ENCODE measurements around the gene TARM1.

GRCh38 chr19:54084410-54084809, 3.2 kb upstream of the TARM1 start:
- TF ChIP-seq CTCF (conservative IDR thresholded peaks at IDR 0.05; ENCODE audit: low read depth, low read length) (no peak), RAD21 (IDR thresholded peaks at IDR 0.05; ENCODE audit: low read length) (no peak), MAZ (IDR thresholded peaks at IDR 0.05; ENCODE audit: borderline replicate concordance, low read depth, low read length) (no peak), RFX5 (IDR thresholded peaks at IDR 0.05; ENCODE audit: low read depth, low read length) (no peak), POLR2A (IDR thresholded peaks at IDR 0.05; ENCODE audit: low read depth, low read length) (no peak), MAFK (IDR thresholded peaks at IDR 0.05; ENCODE audit: low read depth, low read length) (no peak), MXI1 (IDR thresholded peaks at IDR 0.05; ENCODE audit: borderline replicate concordance, low read depth, low read length) (no peak), BHLHE40 (IDR thresholded peaks at IDR 0.05; ENCODE audit: low read depth, low read length) (no peak), SMC3 (IDR thresholded peaks at IDR 0.05; ENCODE audit: low read depth, low read length) (no peak), CEBPB (IDR thresholded peaks at IDR 0.05; ENCODE audit: low read depth, low read length) (no peak), USF2 (IDR thresholded peaks at IDR 0.05; ENCODE audit: low read depth, low read length) (no peak)
- TF ChIP-seq, protein P1, sequence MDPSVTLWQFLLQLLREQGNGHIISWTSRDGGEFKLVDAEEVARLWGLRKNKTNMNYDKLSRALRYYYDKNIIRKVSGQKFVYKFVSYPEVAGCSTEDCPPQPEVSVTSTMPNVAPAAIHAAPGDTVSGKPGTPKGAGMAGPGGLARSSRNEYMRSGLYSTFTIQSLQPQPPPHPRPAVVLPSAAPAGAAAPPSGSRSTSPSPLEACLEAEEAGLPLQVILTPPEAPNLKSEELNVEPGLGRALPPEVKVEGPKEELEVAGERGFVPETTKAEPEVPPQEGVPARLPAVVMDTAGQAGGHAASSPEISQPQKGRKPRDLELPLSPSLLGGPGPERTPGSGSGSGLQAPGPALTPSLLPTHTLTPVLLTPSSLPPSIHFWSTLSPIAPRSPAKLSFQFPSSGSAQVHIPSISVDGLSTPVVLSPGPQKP (IDR thresholded peaks at IDR 0.05; ENCODE audit: borderline replicate concordance, low read depth, low read length), result no peak

Data from IMR-90 (cell line).